ENCODE data around the gene TMEM255B.
"Not testable (repeated sequence)": the region's sequence is repeated elsewhere in the genome, so short reads cannot be mapped to it uniquely, and the experiment has no call there.

Gene TMEM255B

GRCh38 chr13:113749507-113749906 lies 9.5 kb upstream of the TMEM255B start:
- no peak for DNase-seq
- no peak overlapping the region for H3K4me2 ChIP-seq (ENCODE audit: low read length)
- H2BK5ac ChIP-seq (ENCODE audit: low read length): no peak overlapping the region
- H3K36me3 ChIP-seq (ENCODE audit: control insufficient read depth, insufficient read depth, low read length): no peaks in the 10 kb centered on the region
- no peak overlapping the region for H2AK5ac ChIP-seq (ENCODE audit: low read length)
- no peak overlapping the region for H2BK15ac ChIP-seq (replicated peaks; ENCODE audit: low read depth)
- no peaks in the 10 kb centered on the region for H3K4me1 ChIP-seq (ENCODE audit: control insufficient read depth, low read depth, low read length)
- no peak overlapping the region for H3K18ac ChIP-seq (ENCODE audit: low read length)
- WGBS (ENCODE audit: extremely low coverage, insufficient coverage, low lambda C conversion rate): no CpG with 5 or more reads among the region's 13 CpGs
- H3K4me3 ChIP-seq (ENCODE audit: low read length): no peak overlapping the region
- no peaks in the 10 kb centered on the region for H3K79me1 ChIP-seq (ENCODE audit: low read length)
- no peak overlapping the region for H3K23ac ChIP-seq (ENCODE audit: low read length)
- H3K9ac ChIP-seq (ENCODE audit: low read length): no peak overlapping the region
- H3K4ac ChIP-seq (ENCODE audit: low read depth, low read length): no peak overlapping the region
- no peak overlapping the region for H4K5ac ChIP-seq (ENCODE audit: low read length)
- H3K27ac ChIP-seq (ENCODE audit: low read depth, low read length): no peak overlapping the region
- H3K56ac ChIP-seq (ENCODE audit: low read length): no peak overlapping the region
- no peaks in the 10 kb centered on the region for H3K27me3 ChIP-seq (ENCODE audit: insufficient read depth, low read length, poor library complexity)
- H4K8ac ChIP-seq (ENCODE audit: low read depth, low read length): no peak overlapping the region
- H2BK120ac ChIP-seq (ENCODE audit: low read depth, low read length): no peak overlapping the region
- H3K79me2 ChIP-seq (ENCODE audit: control insufficient read depth, insufficient read depth, low read length): no peaks in the 10 kb centered on the region

GRCh38 chr13:113749967-113750366 lies 9.1 kb upstream of the TMEM255B start:
- H3K9ac ChIP-seq (ENCODE audit: low read length): no peak overlapping the region
- no CpG with 5 or more reads among the region's 11 CpGs for WGBS (ENCODE audit: extremely low coverage, insufficient coverage, low lambda C conversion rate)

GRCh38 chr13:113750554-113751399 lies 8.2 kb upstream of the TMEM255B start:
- Histone ChIP-seq H3K36me3 (ENCODE audit: control insufficient read depth, insufficient read depth, low read length) (no peaks in the 10 kb centered on the region), H3K79me1 (ENCODE audit: low read length) (no peaks in the 10 kb centered on the region), H4K5ac (ENCODE audit: low read length) (no peak overlapping the region), H3K27me3 (ENCODE audit: insufficient read depth, low read length, poor library complexity) (no peaks in the 10 kb centered on the region), H3K4me1 (ENCODE audit: control insufficient read depth, low read depth, low read length) (no peaks in the 10 kb centered on the region), H3K9ac (ENCODE audit: low read length) (no peak overlapping the region), H3K4me2 (ENCODE audit: low read length) (no peak overlapping the region), H3K56ac (ENCODE audit: low read length) (no peak overlapping the region), H2BK15ac (replicated peaks; ENCODE audit: low read depth) (no peak overlapping the region), H2BK5ac (ENCODE audit: low read length) (no peak overlapping the region), H3K27ac (ENCODE audit: low read depth, low read length) (no peak overlapping the region), H2BK120ac (ENCODE audit: low read depth, low read length) (no peak overlapping the region), H3K4ac (ENCODE audit: low read depth, low read length) (no peak overlapping the region), H3K23ac (ENCODE audit: low read length) (no peak overlapping the region), H2AK5ac (ENCODE audit: low read length) (no peak overlapping the region), H3K4me3 (ENCODE audit: low read length) (peak overlapping the region; percentile 6), H4K8ac (ENCODE audit: low read depth, low read length) (no peak overlapping the region), H3K18ac (ENCODE audit: low read length) (no peak overlapping the region), H3K79me2 (ENCODE audit: control insufficient read depth, insufficient read depth, low read length) (no peaks in the 10 kb centered on the region)
- DNase-seq: no peak
- no CpG with 5 or more reads among the region's 23 CpGs for WGBS (ENCODE audit: extremely low coverage, insufficient coverage, low lambda C conversion rate)

More at GRCh38 chr13:113749967-113750366, 9.1 kb upstream of the TMEM255B start:
- H3K36me3 ChIP-seq (ENCODE audit: control insufficient read depth, insufficient read depth, low read length): no peaks in the 10 kb centered on the region
- H3K79me1 ChIP-seq (ENCODE audit: low read length): no peaks in the 10 kb centered on the region
- H3K4me3 ChIP-seq (ENCODE audit: low read length): no peak overlapping the region
- no peaks in the 10 kb centered on the region for H3K79me2 ChIP-seq (ENCODE audit: control insufficient read depth, insufficient read depth, low read length)
- H4K5ac ChIP-seq (ENCODE audit: low read length): no peak overlapping the region
- H3K4me2 ChIP-seq (ENCODE audit: low read length): no peak overlapping the region
- no peak overlapping the region for H2AK5ac ChIP-seq (ENCODE audit: low read length)
- H3K56ac ChIP-seq (ENCODE audit: low read length): no peak overlapping the region
- DNase-seq: no peak
- H2BK120ac ChIP-seq (ENCODE audit: low read depth, low read length): no peak overlapping the region
- H2BK15ac ChIP-seq (replicated peaks; ENCODE audit: low read depth): no peak overlapping the region
- no peak overlapping the region for H2BK5ac ChIP-seq (ENCODE audit: low read length)
- no peaks in the 10 kb centered on the region for H3K27me3 ChIP-seq (ENCODE audit: insufficient read depth, low read length, poor library complexity)
- no peak overlapping the region for H3K4ac ChIP-seq (ENCODE audit: low read depth, low read length)
- no peak overlapping the region for H3K23ac ChIP-seq (ENCODE audit: low read length)
- H3K18ac ChIP-seq (ENCODE audit: low read length): no peak overlapping the region
- H4K8ac ChIP-seq (ENCODE audit: low read depth, low read length): no peak overlapping the region
- no peaks in the 10 kb centered on the region for H3K4me1 ChIP-seq (ENCODE audit: control insufficient read depth, low read depth, low read length)
- no peak overlapping the region for H3K27ac ChIP-seq (ENCODE audit: low read depth, low read length)

GRCh38 chr13:113751491-113751890 lies 7.5 kb upstream of the TMEM255B start:
- Histone ChIP-seq H2BK5ac (ENCODE audit: low read length) (no peak overlapping the region), H3K36me3 (ENCODE audit: control insufficient read depth, insufficient read depth, low read length) (no peaks in the 10 kb centered on the region), H3K4me2 (ENCODE audit: low read length) (no peak overlapping the region), H4K5ac (ENCODE audit: low read length) (no peak overlapping the region), H3K27me3 (ENCODE audit: insufficient read depth, low read length, poor library complexity) (no peaks in the 10 kb centered on the region), H3K18ac (ENCODE audit: low read length) (no peak overlapping the region), H3K23ac (ENCODE audit: low read length) (no peak overlapping the region), H2AK5ac (ENCODE audit: low read length) (no peak overlapping the region), H2BK15ac (replicated peaks; ENCODE audit: low read depth) (no peak overlapping the region), H3K79me1 (ENCODE audit: low read length) (no peaks in the 10 kb centered on the region), H3K4ac (ENCODE audit: low read depth, low read length) (no peak overlapping the region), H3K79me2 (ENCODE audit: control insufficient read depth, insufficient read depth, low read length) (no peaks in the 10 kb centered on the region), H3K56ac (ENCODE audit: low read length) (no peak overlapping the region), H2BK120ac (ENCODE audit: low read depth, low read length) (no peak overlapping the region), H3K27ac (ENCODE audit: low read depth, low read length) (no peak overlapping the region), H3K4me1 (ENCODE audit: control insufficient read depth, low read depth, low read length) (no peaks in the 10 kb centered on the region), H3K9ac (ENCODE audit: low read length) (no peak overlapping the region), H3K4me3 (ENCODE audit: low read length) (no peak overlapping the region), H4K8ac (ENCODE audit: low read depth, low read length) (no peak overlapping the region)
- no CpG with 5 or more reads among the region's 19 CpGs for WGBS (ENCODE audit: extremely low coverage, insufficient coverage, low lambda C conversion rate)
- no peak for DNase-seq

GRCh38 chr13:113752211-113752986 lies 6.6 kb upstream of the TMEM255B start:
- not testable (repeated sequence) for H3K23ac ChIP-seq (ENCODE audit: low read length); H3K4me2 ChIP-seq (ENCODE audit: low read length); H4K8ac ChIP-seq (ENCODE audit: low read depth, low read length); DNase-seq; H3K36me3 ChIP-seq (ENCODE audit: control insufficient read depth, insufficient read depth, low read length); H2BK120ac ChIP-seq (ENCODE audit: low read depth, low read length); H3K27ac ChIP-seq (ENCODE audit: low read depth, low read length); H3K4ac ChIP-seq (ENCODE audit: low read depth, low read length); H2AK5ac ChIP-seq (ENCODE audit: low read length); H3K9ac ChIP-seq (ENCODE audit: low read length); H3K79me1 ChIP-seq (ENCODE audit: low read length); H3K18ac ChIP-seq (ENCODE audit: low read length); H3K56ac ChIP-seq (ENCODE audit: low read length); H4K5ac ChIP-seq (ENCODE audit: low read length); H3K79me2 ChIP-seq (ENCODE audit: control insufficient read depth, insufficient read depth, low read length); H3K4me1 ChIP-seq (ENCODE audit: control insufficient read depth, low read depth, low read length); H2BK15ac ChIP-seq (replicated peaks; ENCODE audit: low read depth); H3K4me3 ChIP-seq (ENCODE audit: low read length); H2BK5ac ChIP-seq (ENCODE audit: low read length); H3K27me3 ChIP-seq (ENCODE audit: insufficient read depth, low read length, poor library complexity)
- WGBS (ENCODE audit: extremely low coverage, insufficient coverage, low lambda C conversion rate): no CpG with 5 or more reads among the region's 78 CpGs
